ENCODE measurements around the gene EXOC2. TPM values are rescaled to one million over a fixed set of nuclear protein-coding genes. Genes with fewer than 3 reads are reported as not detected.

EXOC2 gene
- total RNA-seq, 1 experiment from 2014 or later: 41.4 TPM

DNA sequence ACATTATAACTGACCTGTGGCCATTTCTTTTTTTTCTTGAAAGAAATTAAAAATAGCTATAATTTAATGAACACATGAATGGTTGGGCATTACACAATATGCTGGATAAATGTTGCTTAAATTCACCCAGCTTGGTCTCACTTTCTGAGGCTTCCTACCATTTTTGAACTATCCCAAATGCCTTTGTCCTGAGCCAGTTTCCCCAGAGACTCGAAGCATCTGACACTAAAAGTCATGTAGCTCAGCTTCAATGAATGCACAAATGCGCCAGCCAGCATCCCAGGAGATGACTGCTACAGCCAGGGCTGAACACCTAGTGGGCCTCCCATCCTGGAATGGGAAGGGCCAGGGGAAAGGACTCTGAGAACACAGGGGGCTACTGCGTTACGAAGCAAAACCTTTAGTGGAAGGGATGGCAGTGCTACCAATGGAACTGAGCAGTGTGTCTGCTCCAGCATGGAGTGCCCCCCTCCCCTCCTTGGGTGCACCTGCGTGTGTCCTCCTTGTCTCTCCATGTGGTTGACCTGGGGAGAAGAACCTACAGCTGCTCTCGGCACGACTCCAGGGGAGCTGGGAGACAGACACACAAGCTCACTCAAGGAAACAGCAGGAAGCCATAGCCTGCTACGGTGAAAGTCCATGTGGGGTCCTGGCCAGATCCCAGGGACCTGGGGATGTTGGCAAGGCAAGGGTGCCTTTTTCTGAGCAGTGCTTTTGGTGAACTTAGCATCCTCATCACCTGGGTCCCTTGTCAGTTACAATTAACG is 240.5 kb downstream of the EXOC2 start:
- Histone ChIP-seq H3K36me3 (replicated peaks; ENCODE audit: control insufficient read depth, insufficient read depth, low read length) (no peaks in the 10 kb centered on the region), H3K4me3 (ENCODE audit: insufficient read depth, low read depth, low read length) (no peak overlapping the region), H3K27me3 (ENCODE audit: control insufficient read depth, insufficient read depth, low read length) (no peaks in the 10 kb centered on the region)
- DNase-seq: no peak

DNA sequence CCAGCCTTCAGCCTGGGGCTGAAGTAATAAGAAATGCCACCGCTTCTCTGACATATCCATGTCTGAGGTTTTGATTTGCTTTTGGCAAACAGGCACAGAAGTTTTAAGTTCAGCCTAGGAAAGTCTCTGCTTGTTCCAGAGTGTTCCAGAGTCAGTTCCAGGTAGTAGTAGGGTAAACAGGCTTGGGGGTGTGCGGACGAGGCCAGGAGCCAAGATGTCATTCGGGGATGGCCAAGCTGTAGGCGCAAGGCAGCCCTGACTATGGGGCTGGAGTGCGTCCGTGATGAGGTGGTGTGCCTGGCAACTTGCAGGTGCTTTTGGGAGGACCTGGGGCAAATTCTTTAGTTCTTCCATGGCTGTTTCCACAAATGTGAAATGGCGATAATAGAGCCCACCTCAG is 241.1 kb downstream of the EXOC2 start:
- no peak for DNase-seq
- Histone ChIP-seq H3K36me3 (replicated peaks; ENCODE audit: control insufficient read depth, insufficient read depth, low read length) (no peaks in the 10 kb centered on the region), H3K27me3 (ENCODE audit: control insufficient read depth, insufficient read depth, low read length) (no peaks in the 10 kb centered on the region), H3K4me3 (ENCODE audit: insufficient read depth, low read depth, low read length) (no peak overlapping the region)

DNA sequence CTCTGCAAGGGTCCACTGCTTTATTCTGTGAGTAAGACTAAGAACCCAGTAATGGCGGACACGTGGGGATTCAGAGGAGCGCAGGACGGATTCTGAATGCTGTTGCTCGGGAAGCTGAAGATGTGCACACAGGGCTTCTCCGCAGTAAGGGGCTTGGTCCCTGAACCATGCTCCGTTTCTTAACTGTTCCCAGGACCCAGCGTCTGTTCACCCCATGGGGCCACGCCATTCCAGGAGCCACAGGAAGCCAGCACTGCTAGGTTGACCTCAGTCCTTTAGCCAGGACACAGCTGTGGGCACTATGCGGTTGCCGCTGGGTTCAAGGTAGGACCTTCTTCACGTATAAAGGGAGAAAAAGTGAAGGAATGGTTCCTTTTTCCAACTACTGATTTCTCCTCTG is 241.6 kb downstream of the EXOC2 start:
- no peak overlapping the region for H3K4me3 ChIP-seq (ENCODE audit: insufficient read depth, low read depth, low read length)
- H3K27me3 ChIP-seq (ENCODE audit: control insufficient read depth, insufficient read depth, low read length): no peaks in the 10 kb centered on the region
- no peak for DNase-seq
- H3K36me3 ChIP-seq (replicated peaks; ENCODE audit: control insufficient read depth, insufficient read depth, low read length): no peaks in the 10 kb centered on the region

DNA sequence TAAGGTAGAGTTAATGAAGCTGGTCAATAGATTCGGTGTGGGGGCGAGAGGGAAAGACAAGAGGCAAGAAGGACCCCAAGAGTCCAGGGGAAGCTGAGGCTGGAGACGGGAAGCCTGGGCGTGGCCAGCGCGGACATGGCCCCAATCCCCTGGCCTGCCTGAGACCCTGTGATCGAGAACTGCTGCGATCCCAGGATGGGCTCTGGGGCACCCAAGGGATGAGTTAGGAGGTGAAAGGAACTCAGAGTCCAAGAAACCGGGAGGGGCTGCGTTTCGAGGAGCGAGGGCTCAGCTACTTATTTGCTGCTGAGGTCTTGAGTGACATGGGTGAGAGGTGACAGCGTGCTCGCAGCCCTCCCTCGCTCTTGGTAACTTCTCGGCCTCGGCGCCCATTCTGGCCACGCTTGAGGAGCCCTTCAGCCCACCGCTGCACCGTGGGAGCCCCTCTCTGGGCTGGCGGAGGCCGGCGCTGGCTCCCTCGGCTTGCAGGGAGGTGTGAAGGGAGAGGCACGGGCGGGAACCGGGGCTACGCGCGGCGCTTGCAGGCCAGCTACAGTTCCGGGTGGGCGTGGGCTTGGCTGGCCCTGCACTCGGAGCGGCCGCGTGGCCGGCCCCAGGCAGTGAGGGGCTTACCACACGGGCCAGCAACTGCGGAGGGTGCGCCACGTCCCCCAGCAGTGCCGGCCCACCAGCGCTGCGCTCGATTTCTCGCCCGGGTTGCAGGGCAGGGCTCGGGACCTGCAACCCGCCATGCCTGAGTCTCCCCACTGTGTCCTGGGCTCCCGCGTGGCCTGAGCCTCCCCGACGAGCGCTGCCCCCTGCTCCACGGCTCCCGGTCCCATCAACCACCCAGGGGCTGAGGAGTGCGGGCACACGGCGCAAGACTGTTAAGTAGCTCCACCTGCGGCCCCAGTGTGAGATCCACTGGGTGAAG is 243.2 kb downstream of the EXOC2 start:
- no peak for DNase-seq
- Histone ChIP-seq H3K27me3 (ENCODE audit: control insufficient read depth, insufficient read depth, low read length) (no peaks in the 10 kb centered on the region), H3K36me3 (replicated peaks; ENCODE audit: control insufficient read depth, insufficient read depth, low read length) (no peaks in the 10 kb centered on the region), H3K4me3 (ENCODE audit: insufficient read depth, low read depth, low read length) (no peak overlapping the region)

DNA sequence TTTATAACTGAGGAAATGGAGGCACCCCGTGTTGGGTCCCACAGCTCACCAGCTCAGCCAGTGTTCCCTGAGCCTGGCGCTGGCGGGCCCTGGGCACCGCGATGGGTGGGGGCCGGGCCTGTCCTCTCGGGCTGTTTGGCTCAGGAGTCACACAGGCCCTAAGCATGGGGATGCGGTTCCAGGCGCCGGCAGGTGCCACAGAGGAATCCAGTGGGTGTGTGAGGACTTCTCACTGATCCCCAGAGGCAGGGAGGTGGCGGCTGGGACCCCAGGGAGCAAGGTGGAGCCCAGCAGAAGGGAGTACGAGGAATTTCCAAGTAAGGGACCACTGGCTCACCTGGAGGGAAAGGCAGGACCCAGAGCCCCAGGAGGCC is 243.9 kb downstream of the EXOC2 start:
- Histone ChIP-seq H3K27me3 (ENCODE audit: control insufficient read depth, insufficient read depth, low read length) (no peaks in the 10 kb centered on the region), H3K36me3 (replicated peaks; ENCODE audit: control insufficient read depth, insufficient read depth, low read length) (no peaks in the 10 kb centered on the region), H3K4me3 (ENCODE audit: insufficient read depth, low read depth, low read length) (no peak overlapping the region)
- DNase-seq: no peak

DNA sequence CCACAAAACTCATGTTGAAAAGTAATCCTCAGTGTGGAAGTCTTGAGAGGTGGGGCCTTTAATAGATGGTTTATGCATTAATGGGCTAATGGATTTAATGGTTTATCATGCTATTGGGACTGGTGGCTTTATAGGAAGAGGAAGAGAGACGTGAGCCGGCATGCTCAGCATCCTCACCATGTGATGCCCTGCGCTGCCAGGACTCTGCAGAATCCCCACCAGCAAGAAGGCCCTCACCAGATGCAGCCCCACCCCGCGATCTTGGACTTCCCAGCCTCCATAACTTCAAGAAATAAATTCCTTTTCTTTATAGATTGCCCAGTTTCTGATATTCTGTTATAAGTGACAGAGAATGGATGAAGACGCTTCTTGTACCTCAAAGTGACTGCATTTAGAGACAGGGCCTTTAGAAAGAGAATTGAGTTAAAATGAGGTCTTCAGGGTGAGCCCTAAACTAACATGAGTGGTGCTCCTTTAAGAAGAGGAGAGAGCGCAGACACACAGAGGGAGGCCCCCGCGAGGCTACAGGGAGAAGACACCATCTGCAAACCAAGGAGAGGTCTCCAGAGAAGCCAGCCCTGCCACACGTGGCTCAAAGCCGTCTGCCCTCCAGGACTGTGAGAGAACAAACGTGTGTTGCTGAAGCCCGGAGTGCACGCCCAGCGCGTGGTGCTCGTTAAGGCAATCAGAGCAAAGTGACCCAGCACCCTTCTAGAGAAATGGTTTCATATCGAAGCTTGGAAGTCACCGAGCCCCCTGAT is 244.5 kb downstream of the EXOC2 start:
- DNase-seq: no peak
- Histone ChIP-seq H3K4me3 (ENCODE audit: insufficient read depth, low read depth, low read length) (no peak overlapping the region), H3K36me3 (replicated peaks; ENCODE audit: control insufficient read depth, insufficient read depth, low read length) (no peaks in the 10 kb centered on the region), H3K27me3 (ENCODE audit: control insufficient read depth, insufficient read depth, low read length) (no peaks in the 10 kb centered on the region)

DNA sequence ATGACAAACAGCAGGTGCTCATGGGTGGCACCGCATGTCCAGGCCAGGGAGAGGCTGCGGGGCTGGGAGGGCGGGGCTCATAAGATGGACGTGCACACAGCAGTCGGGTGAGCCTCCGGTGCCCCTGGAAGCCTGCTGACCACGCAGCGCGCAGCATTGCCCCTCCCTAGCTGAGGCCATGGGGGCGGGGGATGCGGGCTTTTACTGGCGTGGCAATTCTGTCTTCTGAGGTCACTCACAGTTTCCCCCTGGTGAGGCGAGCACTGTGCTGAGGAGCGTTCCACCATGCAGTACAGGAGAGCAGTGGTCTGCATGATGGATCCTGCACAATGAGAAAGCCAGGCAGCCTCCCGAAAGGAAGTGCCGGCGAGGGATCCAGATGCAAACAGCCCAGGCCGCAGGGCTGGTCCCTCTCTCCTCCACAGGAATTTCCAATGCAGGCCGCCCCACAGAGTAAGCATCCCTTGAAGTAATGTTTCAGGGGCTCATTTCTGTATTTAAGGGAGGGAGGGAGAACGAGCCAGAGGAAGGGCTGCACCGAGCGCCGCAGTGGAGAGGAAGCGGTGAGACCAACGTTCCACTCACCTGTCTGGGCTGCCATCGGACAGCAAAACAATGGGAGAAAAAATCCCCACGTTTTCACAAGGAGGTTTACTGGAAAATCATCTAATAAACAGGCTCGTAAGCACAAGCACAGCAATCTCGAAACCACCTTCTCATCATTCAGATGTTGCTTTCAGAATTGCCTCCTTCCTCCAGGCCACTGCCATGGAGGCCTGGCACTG is 245.4 kb downstream of the EXOC2 start:
- DNase-seq: no peak

DNA sequence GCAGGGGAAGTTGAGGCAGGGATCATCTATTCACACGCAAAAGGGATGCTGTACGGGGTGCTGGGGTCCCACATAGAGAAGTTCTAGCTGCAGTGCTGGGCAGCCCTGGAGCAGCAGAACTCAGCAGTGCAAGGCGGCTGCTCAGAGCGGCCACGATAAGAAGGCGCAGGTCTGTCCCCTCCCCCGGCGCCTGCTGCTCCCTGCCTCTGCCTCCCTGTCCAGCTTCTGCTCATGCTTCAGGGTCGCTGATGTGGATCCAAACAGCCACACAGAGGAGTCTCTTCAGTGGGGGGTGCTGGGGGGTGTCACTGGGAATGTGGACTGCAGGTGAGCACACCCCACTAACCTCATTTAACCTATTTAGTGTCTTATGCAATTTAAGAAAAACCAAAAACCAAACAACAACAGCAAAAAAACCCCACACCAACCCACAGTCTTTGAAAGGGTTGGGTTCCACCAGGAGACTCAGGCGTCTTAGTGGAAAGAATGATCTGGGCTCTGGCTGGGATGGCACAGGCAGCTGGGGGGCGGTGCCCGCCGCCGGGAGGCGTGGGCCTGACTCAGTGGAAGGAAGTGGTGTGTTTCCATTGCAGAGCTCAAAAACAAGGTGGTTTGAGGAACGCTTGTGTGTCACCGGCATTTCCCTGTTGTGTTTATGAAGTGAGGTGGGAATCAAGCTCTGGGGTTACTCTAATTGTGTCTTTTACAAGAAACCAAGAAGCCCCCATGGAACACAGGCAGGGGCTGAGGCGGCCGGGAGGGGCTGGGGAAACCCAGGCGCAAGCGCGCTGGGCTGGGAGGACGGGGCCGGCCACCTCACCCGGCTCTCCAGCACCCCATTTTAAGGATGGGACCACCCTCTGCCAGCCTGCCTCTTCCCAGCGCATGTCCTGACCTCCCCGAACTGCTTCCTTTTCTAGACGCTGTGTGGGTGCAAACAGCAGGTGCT is 246.2 kb downstream of the EXOC2 start:
- no peaks in the 10 kb centered on the region for H3K36me3 ChIP-seq (replicated peaks; ENCODE audit: control insufficient read depth, insufficient read depth, low read length)
- no peak for DNase-seq
- H3K4me3 ChIP-seq (ENCODE audit: insufficient read depth, low read depth, low read length): no peak overlapping the region
- no peaks in the 10 kb centered on the region for H3K27me3 ChIP-seq (ENCODE audit: control insufficient read depth, insufficient read depth, low read length)

More for the DNA sequence above, 245.4 kb downstream of the EXOC2 start:
- H3K27me3 ChIP-seq (ENCODE audit: control insufficient read depth, insufficient read depth, low read length): no peaks in the 10 kb centered on the region
- H3K4me3 ChIP-seq (ENCODE audit: insufficient read depth, low read depth, low read length): no peak overlapping the region
- no peaks in the 10 kb centered on the region for H3K36me3 ChIP-seq (replicated peaks; ENCODE audit: control insufficient read depth, insufficient read depth, low read length)

DNA sequence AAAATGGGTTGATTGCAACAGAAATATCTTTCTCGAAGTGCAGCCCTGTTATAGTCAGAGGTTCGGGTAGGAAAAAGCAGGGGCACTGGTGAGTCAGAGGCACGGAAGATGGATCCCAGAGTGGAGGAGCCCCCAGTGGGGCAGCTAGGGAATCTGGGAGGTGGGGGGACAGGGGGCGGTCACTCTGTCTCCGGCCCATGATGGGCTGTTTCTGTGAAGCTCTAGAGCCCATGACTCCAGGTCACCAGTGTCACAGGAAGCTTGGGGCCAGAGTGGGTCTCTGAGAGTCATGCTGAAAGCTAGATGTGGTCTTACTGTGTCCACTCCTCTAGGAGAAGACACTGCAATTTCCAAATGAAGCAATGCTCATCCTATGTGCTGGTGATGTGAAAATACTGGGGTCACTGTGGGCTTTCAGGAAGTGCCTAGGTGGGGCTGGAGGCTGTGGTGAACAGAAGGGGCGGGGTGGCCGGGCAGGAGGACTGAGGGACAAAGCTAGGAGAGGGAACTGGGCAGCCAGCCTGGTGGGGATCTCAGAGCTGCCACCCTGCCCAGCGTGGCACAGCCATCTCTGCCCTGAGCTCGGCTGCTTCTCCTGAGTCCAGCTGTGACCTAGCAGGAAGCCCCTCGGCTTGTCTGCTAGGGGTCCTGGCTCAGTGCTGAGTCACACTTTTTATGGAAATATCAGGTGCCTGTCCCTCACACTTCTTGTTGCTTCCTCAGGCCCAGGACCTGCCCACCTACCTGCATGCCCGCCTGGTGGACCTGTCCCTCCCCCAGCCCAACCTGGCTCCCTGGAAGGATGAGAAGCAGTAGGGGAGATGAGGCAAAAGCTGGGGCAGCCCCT is 247.1 kb downstream of the EXOC2 start:
- Histone ChIP-seq H3K4me3 (ENCODE audit: insufficient read depth, low read depth, low read length) (no peak overlapping the region), H3K36me3 (replicated peaks; ENCODE audit: control insufficient read depth, insufficient read depth, low read length) (no peaks in the 10 kb centered on the region), H3K27me3 (ENCODE audit: control insufficient read depth, insufficient read depth, low read length) (no peaks in the 10 kb centered on the region)
- no peak for DNase-seq

DNA sequence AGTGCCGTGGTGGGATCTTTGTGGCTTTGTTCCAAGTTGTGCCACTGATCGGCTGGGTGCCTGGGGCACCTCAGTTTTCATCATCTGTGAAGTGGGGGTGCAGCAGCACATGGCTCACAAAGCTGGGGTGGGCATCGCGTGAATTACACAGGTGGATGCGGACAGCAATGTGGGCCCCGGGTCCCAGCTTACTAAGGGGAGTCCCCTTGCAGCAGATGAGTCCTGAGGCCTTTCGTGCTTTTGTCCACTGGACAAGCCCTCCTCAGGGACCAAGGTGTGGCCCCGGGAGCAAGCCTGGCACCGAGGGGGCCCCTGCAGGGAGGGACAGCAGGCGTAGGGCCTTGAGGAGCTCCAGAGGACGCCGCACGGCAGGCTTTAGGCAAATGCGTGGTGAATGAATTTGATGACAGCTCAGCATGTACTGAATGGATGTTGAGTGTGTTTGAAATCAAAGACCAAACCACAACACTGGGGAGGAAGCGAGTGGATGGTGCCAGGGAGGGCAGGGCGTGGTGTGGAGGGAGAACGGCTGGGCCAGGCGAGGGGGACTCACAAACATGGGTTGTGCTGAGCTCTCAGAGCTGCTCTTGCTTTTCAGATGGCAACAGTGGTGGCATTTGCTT is 248.2 kb downstream of the EXOC2 start:
- H3K4me3 ChIP-seq (ENCODE audit: insufficient read depth, low read depth, low read length): no peak overlapping the region
- no peaks in the 10 kb centered on the region for H3K36me3 ChIP-seq (replicated peaks; ENCODE audit: control insufficient read depth, insufficient read depth, low read length)
- H3K27me3 ChIP-seq (ENCODE audit: control insufficient read depth, insufficient read depth, low read length): no peaks in the 10 kb centered on the region
- DNase-seq: no peak

DNA sequence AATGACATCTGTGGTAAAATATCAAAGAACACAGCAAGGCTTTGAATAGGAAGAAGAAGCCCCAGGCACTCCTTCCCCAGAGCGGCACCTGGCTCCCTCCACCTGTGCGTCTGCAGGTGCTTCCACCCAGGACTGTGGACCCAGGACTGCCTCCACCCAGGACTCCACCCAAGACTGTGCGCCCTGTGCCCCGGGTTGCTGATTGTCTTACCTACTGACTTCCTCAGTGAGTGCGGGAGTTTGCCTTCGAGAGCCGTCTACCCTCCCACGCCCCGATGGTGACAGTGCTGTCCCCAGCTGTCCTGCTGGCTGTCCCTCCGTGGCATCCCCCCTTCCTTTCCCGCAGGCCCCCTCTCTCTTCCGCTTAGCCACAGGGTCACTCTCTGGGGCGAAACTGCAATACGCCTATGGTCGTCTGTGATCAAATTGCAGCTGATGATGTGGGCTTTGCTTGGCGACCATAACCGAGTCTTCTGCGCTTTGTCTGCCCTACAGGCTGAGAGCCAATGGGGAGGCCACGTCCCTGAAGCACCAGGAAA is 249.2 kb downstream of the EXOC2 start:
- no peak for DNase-seq
- Histone ChIP-seq H3K36me3 (replicated peaks; ENCODE audit: control insufficient read depth, insufficient read depth, low read length) (no peaks in the 10 kb centered on the region), H3K4me3 (ENCODE audit: insufficient read depth, low read depth, low read length) (no peak overlapping the region), H3K27me3 (ENCODE audit: control insufficient read depth, insufficient read depth, low read length) (no peaks in the 10 kb centered on the region)

Data from H7 (cell line).